ENCODE results near the gene SAP130.

The SAP130 gene

GRCh38 chr2:127993659-127994058 is 34.2 kb downstream of the SAP130 start:
- H3K4me1 Mint-ChIP-seq (ENCODE audit: low read depth) = no peaks in the 10 kb centered on the region
- no peak overlapping the region for H3K4me3 Mint-ChIP-seq
- no peaks in the 10 kb centered on the region for H3K27me3 Mint-ChIP-seq
- H3K36me3 Mint-ChIP-seq = peaks cover 12% of the 10 kb centered on the region
- no peak overlapping the region for H3K27ac Mint-ChIP-seq
- H3K9me3 Mint-ChIP-seq (ENCODE audit: low read depth) = no peaks in the 10 kb centered on the region

DNA sequence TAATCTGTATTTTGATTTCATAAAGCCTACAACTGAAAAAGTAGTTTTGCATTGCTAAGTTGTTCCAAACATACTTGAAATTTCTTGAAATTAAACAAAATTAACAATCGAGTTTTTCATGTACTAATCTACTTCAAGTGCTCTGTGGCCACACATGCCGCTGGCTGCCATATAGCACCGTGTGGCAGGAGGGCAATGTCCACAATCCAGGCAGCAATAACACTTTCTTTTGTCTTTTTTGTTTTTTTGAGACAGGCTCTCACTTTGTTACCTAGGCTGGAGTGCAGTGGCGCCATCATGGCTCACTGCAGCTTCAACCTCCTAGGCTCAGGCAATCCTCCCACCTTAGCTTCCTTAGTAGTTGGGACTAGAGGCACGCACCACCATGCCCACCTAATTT is 36.1 kb downstream of the SAP130 start:
- Mint-ChIP-seq H3K27ac (no peak overlapping the region), H3K9me3 (ENCODE audit: low read depth) (no peaks in the 10 kb centered on the region), H3K27me3 (no peaks in the 10 kb centered on the region), H3K4me3 (no peak overlapping the region), H3K36me3 (peaks cover 11% of the 10 kb centered on the region), H3K4me1 (ENCODE audit: low read depth) (no peaks in the 10 kb centered on the region)

GRCh38 chr2:127986548-127987079 is 41.2 kb downstream of the SAP130 start:
- Mint-ChIP-seq H3K27me3 (no peaks in the 10 kb centered on the region), H3K9me3 (ENCODE audit: low read depth) (no peaks in the 10 kb centered on the region), H3K27ac (no peak overlapping the region), H3K36me3 (peaks cover 10% of the 10 kb centered on the region), H3K4me3 (no peak overlapping the region), H3K4me1 (ENCODE audit: low read depth) (no peaks in the 10 kb centered on the region)

GRCh38 chr2:127985735-127986134 is 42.1 kb downstream of the SAP130 start:
- H3K36me3 Mint-ChIP-seq = peaks cover 10% of the 10 kb centered on the region
- H3K27ac Mint-ChIP-seq = no peak overlapping the region
- no peaks in the 10 kb centered on the region for H3K9me3 Mint-ChIP-seq (ENCODE audit: low read depth)
- no peaks in the 10 kb centered on the region for H3K4me1 Mint-ChIP-seq (ENCODE audit: low read depth)
- H3K4me3 Mint-ChIP-seq = no peak overlapping the region
- H3K27me3 Mint-ChIP-seq = no peaks in the 10 kb centered on the region

DNA sequence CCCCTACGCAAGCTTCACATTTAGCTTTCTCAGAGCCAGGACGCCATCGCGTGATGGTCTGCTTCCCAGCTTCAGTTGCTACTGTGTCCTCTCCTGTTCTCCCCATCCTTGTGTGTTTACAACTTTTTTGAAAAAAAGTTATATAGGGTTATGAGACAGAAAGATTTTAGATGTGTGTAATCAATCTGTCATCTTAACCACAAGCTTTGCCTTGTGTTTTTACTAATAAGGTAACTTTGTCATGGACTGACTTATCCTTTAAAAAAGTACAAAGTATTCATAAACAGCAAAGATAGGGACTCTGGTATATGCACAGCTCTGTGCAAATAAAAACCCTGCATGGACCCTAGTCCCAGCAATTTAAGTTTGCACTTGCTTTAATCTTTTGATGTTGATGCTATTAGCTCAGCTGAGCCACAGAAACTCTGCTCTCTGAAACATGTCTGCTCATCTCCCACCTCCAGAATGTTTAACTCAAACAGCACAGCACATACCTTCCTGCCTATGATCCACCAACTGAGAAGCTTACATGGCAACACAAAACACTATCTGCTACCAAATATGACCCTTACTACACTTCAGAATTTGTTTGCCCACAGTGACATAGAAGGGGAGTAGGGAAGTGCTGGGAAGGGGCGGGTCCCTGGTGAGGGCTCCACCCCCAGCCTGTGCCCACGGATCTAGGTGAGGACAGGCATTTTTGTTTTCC is 42.7 kb downstream of the SAP130 start:
- Mint-ChIP-seq H3K4me3 (no peak overlapping the region), H3K27me3 (no peaks in the 10 kb centered on the region), H3K27ac (no peak overlapping the region), H3K36me3 (peaks cover 10% of the 10 kb centered on the region), H3K9me3 (ENCODE audit: low read depth) (no peaks in the 10 kb centered on the region), H3K4me1 (ENCODE audit: low read depth) (no peaks in the 10 kb centered on the region)

GRCh38 chr2:127984551-127984950 is 43.3 kb downstream of the SAP130 start:
- H3K4me3 Mint-ChIP-seq = no peak overlapping the region
- H3K9me3 Mint-ChIP-seq (ENCODE audit: low read depth) = no peaks in the 10 kb centered on the region
- H3K36me3 Mint-ChIP-seq = peaks cover 10% of the 10 kb centered on the region
- H3K4me1 Mint-ChIP-seq (ENCODE audit: low read depth) = no peaks in the 10 kb centered on the region
- no peaks in the 10 kb centered on the region for H3K27me3 Mint-ChIP-seq
- no peak overlapping the region for H3K27ac Mint-ChIP-seq

DNA sequence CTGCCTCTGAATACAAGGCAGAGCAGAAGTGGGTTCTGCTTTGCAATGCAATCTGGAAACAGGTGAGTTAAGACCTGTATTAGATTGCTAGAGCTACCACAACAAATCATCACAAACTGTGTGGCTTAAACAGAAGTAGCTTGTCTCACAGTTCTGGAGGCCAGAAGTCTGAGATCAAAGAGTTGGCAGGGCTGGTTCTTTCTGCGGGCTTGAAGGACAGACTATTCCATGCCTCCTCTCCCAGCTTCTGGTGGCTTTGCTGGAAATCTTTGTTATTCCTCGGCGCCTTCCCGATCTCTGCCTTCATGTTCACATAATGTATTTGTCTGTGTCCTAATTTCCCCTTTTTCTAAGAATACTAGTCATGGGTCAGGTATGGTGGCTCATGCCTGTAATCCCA is 58.4 kb downstream of the SAP130 start:
- peaks cover 19% of the 10 kb centered on the region for H3K36me3 Mint-ChIP-seq

GRCh38 chr2:127968610-127969339 is 59.1 kb downstream of the SAP130 start:
- no peaks in the 10 kb centered on the region for H3K9me3 Mint-ChIP-seq (ENCODE audit: low read depth)
- H3K27me3 Mint-ChIP-seq = no peaks in the 10 kb centered on the region
- H3K4me1 Mint-ChIP-seq (ENCODE audit: low read depth) = no peaks in the 10 kb centered on the region
- H3K36me3 Mint-ChIP-seq = peaks cover 17% of the 10 kb centered on the region
- no peak overlapping the region for H3K4me3 Mint-ChIP-seq
- H3K27ac Mint-ChIP-seq = no peak overlapping the region

More for the DNA sequence above, 58.4 kb downstream of the SAP130 start:
- H3K9me3 Mint-ChIP-seq (ENCODE audit: low read depth) = no peaks in the 10 kb centered on the region
- H3K27ac Mint-ChIP-seq = no peak overlapping the region
- H3K4me1 Mint-ChIP-seq (ENCODE audit: low read depth) = no peaks in the 10 kb centered on the region
- H3K4me3 Mint-ChIP-seq = no peak overlapping the region
- no peaks in the 10 kb centered on the region for H3K27me3 Mint-ChIP-seq

GRCh38 chr2:127961729-127962128 is 66.1 kb downstream of the SAP130 start:
- no peak overlapping the region for H3K27ac Mint-ChIP-seq
- H3K36me3 Mint-ChIP-seq = peaks cover 12% of the 10 kb centered on the region
- H3K9me3 Mint-ChIP-seq (ENCODE audit: low read depth) = no peaks in the 10 kb centered on the region
- H3K4me1 Mint-ChIP-seq (ENCODE audit: low read depth) = no peaks in the 10 kb centered on the region
- H3K4me3 Mint-ChIP-seq = no peak overlapping the region
- H3K27me3 Mint-ChIP-seq = no peaks in the 10 kb centered on the region

DNA sequence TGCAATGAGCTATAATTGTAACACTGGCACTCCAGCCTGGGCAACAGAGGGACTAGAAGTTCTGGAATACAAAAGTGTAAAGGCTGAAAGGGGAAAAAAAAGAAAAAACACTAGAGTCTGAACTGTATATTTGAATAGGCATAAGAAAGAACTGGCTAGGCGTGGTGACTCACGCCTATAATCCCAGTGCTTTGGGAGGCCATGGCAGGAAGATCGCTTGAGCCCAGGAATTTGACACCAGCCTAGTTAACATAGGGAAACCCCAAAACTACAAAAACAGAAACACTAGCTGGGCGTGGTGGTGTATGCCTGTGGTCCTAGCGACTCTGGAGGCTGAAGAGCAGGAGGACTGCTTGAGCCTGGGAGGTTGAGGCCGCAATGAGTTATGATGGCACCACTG is 70.6 kb downstream of the SAP130 start:
- Mint-ChIP-seq H3K36me3 (peaks cover 6% of the 10 kb centered on the region), H3K9me3 (ENCODE audit: low read depth) (no peaks in the 10 kb centered on the region), H3K4me1 (ENCODE audit: low read depth) (no peaks in the 10 kb centered on the region), H3K27me3 (no peaks in the 10 kb centered on the region), H3K4me3 (no peak overlapping the region), H3K27ac (no peak overlapping the region)

DNA sequence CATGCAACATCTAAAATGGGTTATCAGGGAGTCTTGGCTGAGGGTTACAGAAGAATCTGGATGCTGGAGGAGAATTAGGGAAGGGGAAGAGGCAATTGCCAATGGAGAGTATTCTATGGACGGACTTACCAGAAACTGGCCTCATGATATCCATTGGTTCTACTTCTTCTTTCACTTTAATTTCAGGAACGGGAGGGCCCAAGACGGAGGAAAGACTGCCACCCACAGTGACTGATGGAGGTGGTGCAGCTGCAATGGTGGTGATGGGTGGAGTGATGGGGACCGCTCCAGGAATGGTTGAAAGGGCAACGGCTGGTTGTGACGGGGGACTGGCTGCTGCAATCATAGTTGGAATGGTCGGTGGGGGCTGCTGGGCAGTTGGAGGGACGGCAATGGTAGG is 73.0 kb downstream of the SAP130 start:
- no peaks in the 10 kb centered on the region for H3K9me3 Mint-ChIP-seq (ENCODE audit: low read depth)
- H3K27ac Mint-ChIP-seq = no peak overlapping the region
- no peaks in the 10 kb centered on the region for H3K4me1 Mint-ChIP-seq (ENCODE audit: low read depth)
- H3K36me3 Mint-ChIP-seq = peaks cover 5% of the 10 kb centered on the region
- H3K27me3 Mint-ChIP-seq = no peaks in the 10 kb centered on the region
- no peak overlapping the region for H3K4me3 Mint-ChIP-seq

DNA sequence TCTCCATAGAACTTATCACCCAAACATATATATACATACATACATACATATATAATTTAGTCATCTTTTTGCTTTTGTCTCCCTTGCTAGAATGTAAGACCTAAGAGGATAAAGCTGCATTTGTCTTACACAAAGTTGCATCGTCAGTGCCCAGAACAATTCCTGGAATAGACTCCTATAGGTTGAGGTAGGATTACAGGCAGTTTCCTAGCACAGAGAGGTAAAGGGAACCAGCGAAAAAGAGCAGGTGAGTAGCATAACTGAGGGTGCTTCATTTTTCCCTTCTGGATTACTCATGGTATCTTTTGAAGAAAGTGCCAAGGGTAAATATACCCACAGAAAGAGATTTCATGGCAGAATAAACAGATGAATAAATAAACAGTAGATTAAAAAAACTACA is 74.0 kb downstream of the SAP130 start:
- Mint-ChIP-seq H3K36me3 (peaks cover 7% of the 10 kb centered on the region), H3K9me3 (ENCODE audit: low read depth) (no peaks in the 10 kb centered on the region), H3K4me3 (no peak overlapping the region), H3K27ac (no peak overlapping the region), H3K4me1 (ENCODE audit: low read depth) (no peaks in the 10 kb centered on the region), H3K27me3 (no peaks in the 10 kb centered on the region)

GRCh38 chr2:127953128-127953718 is 74.6 kb downstream of the SAP130 start:
- H3K4me1 Mint-ChIP-seq (ENCODE audit: low read depth) = no peaks in the 10 kb centered on the region
- H3K9me3 Mint-ChIP-seq (ENCODE audit: low read depth) = no peaks in the 10 kb centered on the region
- no peaks in the 10 kb centered on the region for H3K27me3 Mint-ChIP-seq
- H3K36me3 Mint-ChIP-seq = peaks cover 7% of the 10 kb centered on the region
- H3K4me3 Mint-ChIP-seq = no peak overlapping the region
- H3K27ac Mint-ChIP-seq = no peak overlapping the region

DNA sequence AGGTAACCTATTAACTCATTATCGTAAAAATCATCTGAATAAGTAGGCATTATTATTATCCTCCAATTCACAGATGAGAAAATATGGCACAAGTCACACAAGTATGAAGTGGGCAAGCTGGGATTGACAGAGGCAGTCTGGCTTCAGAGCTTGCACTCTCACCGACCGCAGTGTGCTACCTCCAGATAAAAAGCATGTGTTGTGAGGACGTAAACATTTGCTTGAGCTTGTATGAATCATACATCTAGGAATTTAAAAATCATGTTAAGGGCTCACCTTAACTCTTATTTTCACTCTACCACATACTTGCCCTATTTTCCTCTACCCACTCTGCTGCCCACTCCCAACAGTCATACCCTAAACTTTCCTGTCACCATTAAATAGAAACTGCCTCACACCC is 76.8 kb downstream of the SAP130 start:
- Mint-ChIP-seq H3K27me3 (no peaks in the 10 kb centered on the region), H3K36me3 (peaks cover 8% of the 10 kb centered on the region), H3K4me1 (ENCODE audit: low read depth) (no peaks in the 10 kb centered on the region), H3K27ac (no peak overlapping the region), H3K4me3 (no peak overlapping the region), H3K9me3 (ENCODE audit: low read depth) (no peaks in the 10 kb centered on the region)

DNA sequence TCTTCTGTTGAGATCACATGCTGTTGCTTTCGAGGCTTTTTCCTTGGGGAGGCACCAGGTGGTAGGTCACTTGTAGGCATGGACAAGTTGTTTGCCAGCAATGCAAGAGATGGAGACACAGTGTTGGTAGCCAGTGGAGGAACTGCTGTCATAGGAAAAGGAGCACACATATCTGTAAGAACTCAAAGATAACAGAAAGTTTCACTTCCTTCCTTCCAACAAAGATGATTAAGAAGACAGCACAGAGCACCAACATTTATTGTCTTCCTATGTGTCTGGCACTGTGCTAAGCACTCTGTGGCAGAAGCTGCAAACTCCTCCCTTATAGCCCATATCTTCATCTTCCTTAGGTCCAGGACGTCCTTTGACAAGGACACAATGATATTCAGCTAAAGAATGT is 77.6 kb downstream of the SAP130 start:
- no peaks in the 10 kb centered on the region for H3K9me3 Mint-ChIP-seq (ENCODE audit: low read depth)
- no peaks in the 10 kb centered on the region for H3K27me3 Mint-ChIP-seq
- peaks cover 11% of the 10 kb centered on the region for H3K36me3 Mint-ChIP-seq
- H3K4me3 Mint-ChIP-seq = no peak overlapping the region
- no peak overlapping the region for H3K27ac Mint-ChIP-seq
- H3K4me1 Mint-ChIP-seq (ENCODE audit: low read depth) = no peaks in the 10 kb centered on the region
